ENCODE results near the gene F10.

The F10 gene

GRCh38 chr13:113179374-113180230 is 57.0 kb downstream of the F10 start:
- H3K27ac ChIP-seq (ENCODE audit: low read length), result peak overlapping the region; percentile 40
- peaks cover 22% of the 10 kb centered on the region for H3K4me1 ChIP-seq (ENCODE audit: control insufficient read depth, low read depth, low read length)
- H3K27me3 ChIP-seq (ENCODE audit: control insufficient read depth, insufficient read depth, low read length), result no peaks in the 10 kb centered on the region
- H3K4me3 ChIP-seq (ENCODE audit: low read length), result no peak overlapping the region
- peaks cover 80% of the 10 kb centered on the region for H3K36me3 ChIP-seq (ENCODE audit: control insufficient read depth, low read depth, low read length)
- peak overlapping the region; percentile 9 for H3K9ac ChIP-seq (ENCODE audit: low read length)
- H3K9me3 ChIP-seq (ENCODE audit: control insufficient read depth, low read depth, low read length), result no peaks in the 10 kb centered on the region

GRCh38 chr13:113182046-113182445 is 59.4 kb downstream of the F10 start:
- Histone ChIP-seq H3K4me1 (ENCODE audit: control insufficient read depth, low read depth, low read length) (peaks cover 22% of the 10 kb centered on the region), H3K27ac (ENCODE audit: low read length) (no peak overlapping the region), H3K9me3 (ENCODE audit: control insufficient read depth, low read depth, low read length) (no peaks in the 10 kb centered on the region), H3K9ac (ENCODE audit: low read length) (no peak overlapping the region), H3K27me3 (ENCODE audit: control insufficient read depth, insufficient read depth, low read length) (no peaks in the 10 kb centered on the region), H3K4me3 (ENCODE audit: low read length) (no peak overlapping the region), H3K36me3 (ENCODE audit: control insufficient read depth, low read depth, low read length) (peaks cover 69% of the 10 kb centered on the region)

- H3K27me3 ChIP-seq (ENCODE audit: control insufficient read depth, insufficient read depth, low read length), result no peaks in the 10 kb centered on the region
- H3K4me1 ChIP-seq (ENCODE audit: control insufficient read depth, low read depth, low read length), result peaks cover 19% of the 10 kb centered on the region
- peaks cover 70% of the 10 kb centered on the region for H3K36me3 ChIP-seq (ENCODE audit: control insufficient read depth, low read depth, low read length)
- no peaks in the 10 kb centered on the region for H3K9me3 ChIP-seq (ENCODE audit: control insufficient read depth, low read depth, low read length)
- no peak overlapping the region for H3K4me3 ChIP-seq (ENCODE audit: low read length)
- H3K9ac ChIP-seq (ENCODE audit: low read length), result no peak overlapping the region
- no peak overlapping the region for H3K27ac ChIP-seq (ENCODE audit: low read length)
Observed at GRCh38 chr13:113183450-113184129, 61.0 kb downstream of the F10 start.

- Histone ChIP-seq H3K27me3 (ENCODE audit: control insufficient read depth, insufficient read depth, low read length) (no peaks in the 10 kb centered on the region), H3K27ac (ENCODE audit: low read length) (no peak overlapping the region), H3K4me3 (ENCODE audit: low read length) (no peak overlapping the region), H3K9me3 (ENCODE audit: control insufficient read depth, low read depth, low read length) (no peaks in the 10 kb centered on the region), H3K4me1 (ENCODE audit: control insufficient read depth, low read depth, low read length) (peaks cover 7% of the 10 kb centered on the region), H3K36me3 (ENCODE audit: control insufficient read depth, low read depth, low read length) (peaks cover 64% of the 10 kb centered on the region), H3K9ac (ENCODE audit: low read length) (no peak overlapping the region)
Observed at GRCh38 chr13:113184568-113185440, 62.2 kb downstream of the F10 start.

- Histone ChIP-seq H3K9me3 (ENCODE audit: control insufficient read depth, low read depth, low read length) (no peaks in the 10 kb centered on the region), H3K9ac (ENCODE audit: low read length) (no peak overlapping the region), H3K4me1 (ENCODE audit: control insufficient read depth, low read depth, low read length) (no peaks in the 10 kb centered on the region), H3K27me3 (ENCODE audit: control insufficient read depth, insufficient read depth, low read length) (no peaks in the 10 kb centered on the region), H3K4me3 (ENCODE audit: low read length) (no peak overlapping the region), H3K36me3 (ENCODE audit: control insufficient read depth, low read depth, low read length) (peaks cover 65% of the 10 kb centered on the region), H3K27ac (ENCODE audit: low read length) (no peak overlapping the region)
Observed at GRCh38 chr13:113186061-113186900, 63.7 kb downstream of the F10 start.

- no peak overlapping the region for H3K27ac ChIP-seq (ENCODE audit: low read length)
- H3K4me1 ChIP-seq (ENCODE audit: control insufficient read depth, low read depth, low read length), result no peaks in the 10 kb centered on the region
- no peak overlapping the region for H3K4me3 ChIP-seq (ENCODE audit: low read length)
- no peaks in the 10 kb centered on the region for H3K9me3 ChIP-seq (ENCODE audit: control insufficient read depth, low read depth, low read length)
- H3K36me3 ChIP-seq (ENCODE audit: control insufficient read depth, low read depth, low read length), result peaks cover 62% of the 10 kb centered on the region
- no peak overlapping the region for H3K9ac ChIP-seq (ENCODE audit: low read length)
- no peaks in the 10 kb centered on the region for H3K27me3 ChIP-seq (ENCODE audit: control insufficient read depth, insufficient read depth, low read length)
Observed at GRCh38 chr13:113187263-113187669, 64.7 kb downstream of the F10 start.

- no peaks in the 10 kb centered on the region for H3K4me1 ChIP-seq (ENCODE audit: control insufficient read depth, low read depth, low read length)
- no peaks in the 10 kb centered on the region for H3K9me3 ChIP-seq (ENCODE audit: control insufficient read depth, low read depth, low read length)
- H3K4me3 ChIP-seq (ENCODE audit: low read length), result no peak overlapping the region
- H3K27ac ChIP-seq (ENCODE audit: low read length), result no peak overlapping the region
- no peak overlapping the region for H3K9ac ChIP-seq (ENCODE audit: low read length)
- no peaks in the 10 kb centered on the region for H3K27me3 ChIP-seq (ENCODE audit: control insufficient read depth, insufficient read depth, low read length)
- H3K36me3 ChIP-seq (ENCODE audit: control insufficient read depth, low read depth, low read length), result peaks cover 65% of the 10 kb centered on the region
Observed at GRCh38 chr13:113187883-113188665, 65.5 kb downstream of the F10 start.

- no peaks in the 10 kb centered on the region for H3K4me1 ChIP-seq (ENCODE audit: control insufficient read depth, low read depth, low read length)
- H3K36me3 ChIP-seq (ENCODE audit: control insufficient read depth, low read depth, low read length), result peaks cover 65% of the 10 kb centered on the region
- H3K4me3 ChIP-seq (ENCODE audit: low read length), result no peak overlapping the region
- H3K27ac ChIP-seq (ENCODE audit: low read length), result no peak overlapping the region
- no peak overlapping the region for H3K9ac ChIP-seq (ENCODE audit: low read length)
- H3K27me3 ChIP-seq (ENCODE audit: control insufficient read depth, insufficient read depth, low read length), result no peaks in the 10 kb centered on the region
- H3K9me3 ChIP-seq (ENCODE audit: control insufficient read depth, low read depth, low read length), result no peaks in the 10 kb centered on the region
Observed at GRCh38 chr13:113190181-113190580, 67.6 kb downstream of the F10 start.

GRCh38 chr13:113192279-113192678 is 69.7 kb downstream of the F10 start:
- H3K4me1 ChIP-seq (ENCODE audit: control insufficient read depth, low read depth, low read length), result no peaks in the 10 kb centered on the region
- H3K27ac ChIP-seq (ENCODE audit: low read length), result no peak overlapping the region
- H3K9me3 ChIP-seq (ENCODE audit: control insufficient read depth, low read depth, low read length), result no peaks in the 10 kb centered on the region
- no peaks in the 10 kb centered on the region for H3K27me3 ChIP-seq (ENCODE audit: control insufficient read depth, insufficient read depth, low read length)
- peaks cover 78% of the 10 kb centered on the region for H3K36me3 ChIP-seq (ENCODE audit: control insufficient read depth, low read depth, low read length)
- no peak overlapping the region for H3K4me3 ChIP-seq (ENCODE audit: low read length)
- no peak overlapping the region for H3K9ac ChIP-seq (ENCODE audit: low read length)

GRCh38 chr13:113192902-113193301 is 70.3 kb downstream of the F10 start:
- no peak overlapping the region for H3K4me3 ChIP-seq (ENCODE audit: low read length)
- peaks cover 78% of the 10 kb centered on the region for H3K36me3 ChIP-seq (ENCODE audit: control insufficient read depth, low read depth, low read length)
- H3K9me3 ChIP-seq (ENCODE audit: control insufficient read depth, low read depth, low read length), result no peaks in the 10 kb centered on the region
- H3K27ac ChIP-seq (ENCODE audit: low read length), result no peak overlapping the region
- no peaks in the 10 kb centered on the region for H3K27me3 ChIP-seq (ENCODE audit: control insufficient read depth, insufficient read depth, low read length)
- no peaks in the 10 kb centered on the region for H3K4me1 ChIP-seq (ENCODE audit: control insufficient read depth, low read depth, low read length)
- no peak overlapping the region for H3K9ac ChIP-seq (ENCODE audit: low read length)
